Measurements from ENCODE around the gene TRMT5. TPM values are rescaled to one million over a fixed set of nuclear protein-coding genes. Genes with fewer than 3 reads are reported as not detected.

TRMT5 gene
- total RNA-seq, 1 experiment from 2014 or later: 17.6 TPM

- no peak for TF ChIP-seq ZNF138 (CRISPR knock-in tag; conservative IDR thresholded peaks at IDR 0.05)
- TF ChIP-seq NR2C2 (CRISPR knock-in tag; IDR thresholded peaks at IDR 0.05): no peak
- TF ChIP-seq IRF2 (CRISPR knock-in tag; IDR thresholded peaks at IDR 0.05; ENCODE audit: borderline replicate concordance, low read depth): no peak
- no peak for TF ChIP-seq MXD4 (CRISPR knock-in tag; IDR thresholded peaks at IDR 0.05; ENCODE audit: borderline replicate concordance)
- no peak for TF ChIP-seq NR1H2 (CRISPR knock-in tag; IDR thresholded peaks at IDR 0.05)
- TF ChIP-seq, protein P1, sequence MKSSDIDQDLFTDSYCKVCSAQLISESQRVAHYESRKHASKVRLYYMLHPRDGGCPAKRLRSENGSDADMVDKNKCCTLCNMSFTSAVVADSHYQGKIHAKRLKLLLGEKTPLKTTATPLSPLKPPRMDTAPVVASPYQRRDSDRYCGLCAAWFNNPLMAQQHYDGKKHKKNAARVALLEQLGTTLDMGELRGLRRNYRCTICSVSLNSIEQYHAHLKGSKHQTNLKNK (CRISPR knock-in tag; IDR thresholded peaks at IDR 0.05): no peak
- TF ChIP-seq ZBTB21 (CRISPR knock-in tag; IDR thresholded peaks at IDR 0.05; ENCODE audit: borderline replicate concordance): no peak
- TF ChIP-seq ZNF396 (CRISPR knock-in tag; IDR thresholded peaks at IDR 0.05; ENCODE audit: borderline replicate concordance): no peak
- no peak for TF ChIP-seq KAT7 (CRISPR knock-in tag; IDR thresholded peaks at IDR 0.05; ENCODE audit: borderline replicate concordance)
- TF ChIP-seq, protein P2, sequence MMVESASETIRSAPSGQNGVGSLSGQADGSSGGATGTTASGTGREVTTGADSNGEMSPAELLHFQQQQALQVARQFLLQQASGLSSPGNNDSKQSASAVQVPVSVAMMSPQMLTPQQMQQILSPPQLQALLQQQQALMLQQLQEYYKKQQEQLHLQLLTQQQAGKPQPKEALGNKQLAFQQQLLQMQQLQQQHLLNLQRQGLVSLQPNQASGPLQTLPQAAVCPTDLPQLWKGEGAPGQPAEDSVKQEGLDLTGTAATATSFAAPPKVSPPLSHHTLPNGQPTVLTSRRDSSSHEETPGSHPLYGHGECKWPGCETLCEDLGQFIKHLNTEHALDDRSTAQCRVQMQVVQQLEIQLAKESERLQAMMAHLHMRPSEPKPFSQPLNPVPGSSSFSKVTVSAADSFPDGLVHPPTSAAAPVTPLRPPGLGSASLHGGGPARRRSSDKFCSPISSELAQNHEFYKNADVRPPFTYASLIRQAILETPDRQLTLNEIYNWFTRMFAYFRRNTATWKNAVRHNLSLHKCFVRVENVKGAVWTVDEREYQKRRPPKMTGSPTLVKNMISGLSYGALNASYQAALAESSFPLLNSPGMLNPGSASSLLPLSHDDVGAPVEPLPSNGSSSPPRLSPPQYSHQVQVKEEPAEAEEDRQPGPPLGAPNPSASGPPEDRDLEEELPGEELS (CRISPR knock-in tag; IDR thresholded peaks at IDR 0.05): no peak
- TF ChIP-seq, protein P3, sequence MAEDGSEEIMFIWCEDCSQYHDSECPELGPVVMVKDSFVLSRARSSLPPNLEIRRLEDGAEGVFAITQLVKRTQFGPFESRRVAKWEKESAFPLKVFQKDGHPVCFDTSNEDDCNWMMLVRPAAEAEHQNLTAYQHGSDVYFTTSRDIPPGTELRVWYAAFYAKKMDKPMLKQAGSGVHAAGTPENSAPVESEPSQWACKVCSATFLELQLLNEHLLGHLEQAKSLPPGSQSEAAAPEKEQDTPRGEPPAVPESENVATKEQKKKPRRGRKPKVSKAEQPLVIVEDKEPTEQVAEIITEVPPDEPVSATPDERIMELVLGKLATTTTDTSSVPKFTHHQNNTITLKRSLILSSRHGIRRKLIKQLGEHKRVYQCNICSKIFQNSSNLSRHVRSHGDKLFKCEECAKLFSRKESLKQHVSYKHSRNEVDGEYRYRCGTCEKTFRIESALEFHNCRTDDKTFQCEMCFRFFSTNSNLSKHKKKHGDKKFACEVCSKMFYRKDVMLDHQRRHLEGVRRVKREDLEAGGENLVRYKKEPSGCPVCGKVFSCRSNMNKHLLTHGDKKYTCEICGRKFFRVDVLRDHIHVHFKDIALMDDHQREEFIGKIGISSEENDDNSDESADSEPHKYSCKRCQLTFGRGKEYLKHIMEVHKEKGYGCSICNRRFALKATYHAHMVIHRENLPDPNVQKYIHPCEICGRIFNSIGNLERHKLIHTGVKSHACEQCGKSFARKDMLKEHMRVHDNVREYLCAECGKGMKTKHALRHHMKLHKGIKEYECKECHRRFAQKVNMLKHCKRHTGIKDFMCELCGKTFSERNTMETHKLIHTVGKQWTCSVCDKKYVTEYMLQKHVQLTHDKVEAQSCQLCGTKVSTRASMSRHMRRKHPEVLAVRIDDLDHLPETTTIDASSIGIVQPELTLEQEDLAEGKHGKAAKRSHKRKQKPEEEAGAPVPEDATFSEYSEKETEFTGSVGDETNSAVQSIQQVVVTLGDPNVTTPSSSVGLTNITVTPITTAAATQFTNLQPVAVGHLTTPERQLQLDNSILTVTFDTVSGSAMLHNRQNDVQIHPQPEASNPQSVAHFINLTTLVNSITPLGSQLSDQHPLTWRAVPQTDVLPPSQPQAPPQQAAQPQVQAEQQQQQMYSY (CRISPR knock-in tag; IDR thresholded peaks at IDR 0.05): no peak
- TF ChIP-seq, protein P4, sequence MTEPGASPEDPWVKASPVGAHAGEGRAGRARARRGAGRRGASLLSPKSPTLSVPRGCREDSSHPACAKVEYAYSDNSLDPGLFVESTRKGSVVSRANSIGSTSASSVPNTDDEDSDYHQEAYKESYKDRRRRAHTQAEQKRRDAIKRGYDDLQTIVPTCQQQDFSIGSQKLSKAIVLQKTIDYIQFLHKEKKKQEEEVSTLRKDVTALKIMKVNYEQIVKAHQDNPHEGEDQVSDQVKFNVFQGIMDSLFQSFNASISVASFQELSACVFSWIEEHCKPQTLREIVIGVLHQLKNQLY (CRISPR knock-in tag; IDR thresholded peaks at IDR 0.05): no peak
- TF ChIP-seq TEAD1 (CRISPR knock-in tag; IDR thresholded peaks at IDR 0.05): no peak
- TF ChIP-seq, protein P5, sequence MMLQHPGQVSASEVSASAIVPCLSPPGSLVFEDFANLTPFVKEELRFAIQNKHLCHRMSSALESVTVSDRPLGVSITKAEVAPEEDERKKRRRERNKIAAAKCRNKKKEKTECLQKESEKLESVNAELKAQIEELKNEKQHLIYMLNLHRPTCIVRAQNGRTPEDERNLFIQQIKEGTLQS (CRISPR knock-in tag; conservative IDR thresholded peaks at IDR 0.05): no peak
- Mint-ChIP-seq H3K4me1 (no peaks in the 10 kb centered on the region), H3K27me3 (ENCODE audit: low read depth) (no peaks in the 10 kb centered on the region), H3K4me3 (no peak overlapping the region), H3K9me3 (no peaks in the 10 kb centered on the region), H3K27ac (no peak overlapping the region), H3K36me3 (peaks cover 24% of the 10 kb centered on the region)
- DNase-seq (ENCODE audit: low spot score) (no peak), ATAC-seq (no peak)
- ChIA-PET CTCF (no interaction called here), POLR2A (no interaction called here)
Observed at GRCh38 chr14:60973070-60973469, 7.8 kb downstream of the TRMT5 start.

DNA sequence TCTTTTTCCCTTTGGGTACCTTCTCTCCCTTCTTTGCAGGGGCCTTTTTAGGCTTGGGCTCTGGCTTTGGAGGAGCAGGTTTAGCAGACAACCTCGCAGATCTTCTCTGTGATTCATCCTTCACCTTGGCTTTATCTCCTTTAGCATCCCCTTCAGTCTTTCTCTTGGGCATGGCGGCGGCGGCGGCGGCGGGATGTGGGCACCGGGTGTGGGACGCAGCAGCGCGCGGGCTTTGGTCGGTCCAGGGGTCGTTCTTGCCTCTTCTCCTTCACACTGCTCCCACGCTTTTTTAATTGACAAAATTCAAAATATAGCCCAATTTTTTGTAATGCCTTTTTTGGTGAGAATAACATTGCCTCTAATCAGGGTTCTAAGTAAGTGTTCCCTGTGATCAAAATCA is 8.6 kb downstream of the TRMT5 start:
- TF ChIP-seq, protein P6, sequence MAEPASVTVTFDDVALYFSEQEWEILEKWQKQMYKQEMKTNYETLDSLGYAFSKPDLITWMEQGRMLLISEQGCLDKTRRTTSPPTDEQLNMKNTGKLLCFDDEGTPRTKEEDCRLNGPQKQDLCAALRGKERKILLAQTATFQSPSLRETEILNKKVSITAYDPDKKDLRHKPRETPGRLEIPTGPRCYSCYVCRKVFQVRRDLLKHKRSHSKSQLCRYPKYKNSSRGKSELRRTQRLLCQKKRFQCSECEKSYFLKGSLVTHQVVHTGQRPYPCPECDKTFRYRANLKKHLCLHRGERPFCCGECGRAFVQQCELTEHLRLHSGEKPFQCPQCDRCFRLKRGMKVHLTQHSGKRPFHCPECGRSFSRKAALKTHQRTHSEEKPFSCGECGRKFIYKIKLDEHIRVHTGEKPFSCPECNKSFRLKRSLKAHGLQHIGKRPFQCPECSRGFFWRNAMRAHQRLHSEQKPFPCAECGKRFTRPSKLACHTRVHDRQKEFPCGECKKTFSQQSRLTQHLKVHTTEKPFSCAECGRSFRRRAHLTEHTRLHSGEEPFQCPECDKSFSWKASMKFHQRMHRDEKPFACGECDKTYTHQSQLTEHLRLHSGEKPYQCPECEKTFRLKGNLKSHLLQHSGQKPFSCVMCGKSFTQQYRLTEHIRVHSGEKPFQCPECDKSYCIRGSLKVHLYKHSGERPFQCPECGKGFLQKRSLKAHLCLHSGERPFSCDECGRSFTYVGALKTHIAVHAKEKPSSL (CRISPR knock-in tag; conservative IDR thresholded peaks at IDR 0.05): no peak
- TF ChIP-seq, protein P7, sequence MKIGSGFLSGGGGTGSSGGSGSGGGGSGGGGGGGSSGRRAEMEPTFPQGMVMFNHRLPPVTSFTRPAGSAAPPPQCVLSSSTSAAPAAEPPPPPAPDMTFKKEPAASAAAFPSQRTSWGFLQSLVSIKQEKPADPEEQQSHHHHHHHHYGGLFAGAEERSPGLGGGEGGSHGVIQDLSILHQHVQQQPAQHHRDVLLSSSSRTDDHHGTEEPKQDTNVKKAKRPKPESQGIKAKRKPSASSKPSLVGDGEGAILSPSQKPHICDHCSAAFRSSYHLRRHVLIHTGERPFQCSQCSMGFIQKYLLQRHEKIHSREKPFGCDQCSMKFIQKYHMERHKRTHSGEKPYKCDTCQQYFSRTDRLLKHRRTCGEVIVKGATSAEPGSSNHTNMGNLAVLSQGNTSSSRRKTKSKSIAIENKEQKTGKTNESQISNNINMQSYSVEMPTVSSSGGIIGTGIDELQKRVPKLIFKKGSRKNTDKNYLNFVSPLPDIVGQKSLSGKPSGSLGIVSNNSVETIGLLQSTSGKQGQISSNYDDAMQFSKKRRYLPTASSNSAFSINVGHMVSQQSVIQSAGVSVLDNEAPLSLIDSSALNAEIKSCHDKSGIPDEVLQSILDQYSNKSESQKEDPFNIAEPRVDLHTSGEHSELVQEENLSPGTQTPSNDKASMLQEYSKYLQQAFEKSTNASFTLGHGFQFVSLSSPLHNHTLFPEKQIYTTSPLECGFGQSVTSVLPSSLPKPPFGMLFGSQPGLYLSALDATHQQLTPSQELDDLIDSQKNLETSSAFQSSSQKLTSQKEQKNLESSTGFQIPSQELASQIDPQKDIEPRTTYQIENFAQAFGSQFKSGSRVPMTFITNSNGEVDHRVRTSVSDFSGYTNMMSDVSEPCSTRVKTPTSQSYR (CRISPR knock-in tag; IDR thresholded peaks at IDR 0.05): no peak
- TF ChIP-seq AR (CRISPR knock-in tag; IDR thresholded peaks at IDR 0.05): no peak
- TF ChIP-seq TEAD1 (CRISPR knock-in tag; IDR thresholded peaks at IDR 0.05): no peak
- no peak for TF ChIP-seq ZNF423 (CRISPR knock-in tag; IDR thresholded peaks at IDR 0.05)
- DNase-seq (ENCODE audit: low spot score): no peak
- Mint-ChIP-seq H3K9me3 (no peaks in the 10 kb centered on the region), H3K27ac (no peak overlapping the region), H3K36me3 (peaks cover 20% of the 10 kb centered on the region), H3K4me3 (no peak overlapping the region), H3K4me1 (no peaks in the 10 kb centered on the region), H3K27me3 (ENCODE audit: low read depth) (no peaks in the 10 kb centered on the region)
- ChIA-PET CTCF (no interaction called here), POLR2A (no interaction called here)
- no peak for ATAC-seq

Data from WTC11 (cell line).